ENCODE measurements around the gene PLCL2.

DNA sequence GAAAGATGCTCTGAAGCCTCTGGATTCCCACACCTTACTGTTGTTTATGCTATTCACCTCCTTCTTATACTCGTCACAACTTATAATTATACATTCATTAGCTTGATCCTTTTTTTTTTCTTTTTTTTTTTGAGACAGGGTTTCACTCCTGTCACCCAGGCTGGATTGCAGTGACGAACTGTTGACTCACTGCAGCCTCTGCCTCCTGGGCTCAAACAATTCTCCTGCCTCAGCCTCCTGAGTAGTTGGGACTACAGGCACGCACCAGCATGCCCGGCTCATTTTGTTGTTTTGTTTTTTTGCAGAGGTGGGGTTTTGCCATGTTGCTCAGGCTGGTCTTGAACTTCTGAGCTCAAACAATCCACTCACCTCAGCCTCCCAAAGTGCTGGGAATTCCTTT is 143.6 kb downstream of the PLCL2 start:
- TF ChIP-seq EZH2 (IDR thresholded peaks at IDR 0.05; ENCODE audit: borderline replicate concordance, low read depth, low read length, poor library complexity, severe bottlenecking): no peak
- TF ChIP-seq, protein P1, sequence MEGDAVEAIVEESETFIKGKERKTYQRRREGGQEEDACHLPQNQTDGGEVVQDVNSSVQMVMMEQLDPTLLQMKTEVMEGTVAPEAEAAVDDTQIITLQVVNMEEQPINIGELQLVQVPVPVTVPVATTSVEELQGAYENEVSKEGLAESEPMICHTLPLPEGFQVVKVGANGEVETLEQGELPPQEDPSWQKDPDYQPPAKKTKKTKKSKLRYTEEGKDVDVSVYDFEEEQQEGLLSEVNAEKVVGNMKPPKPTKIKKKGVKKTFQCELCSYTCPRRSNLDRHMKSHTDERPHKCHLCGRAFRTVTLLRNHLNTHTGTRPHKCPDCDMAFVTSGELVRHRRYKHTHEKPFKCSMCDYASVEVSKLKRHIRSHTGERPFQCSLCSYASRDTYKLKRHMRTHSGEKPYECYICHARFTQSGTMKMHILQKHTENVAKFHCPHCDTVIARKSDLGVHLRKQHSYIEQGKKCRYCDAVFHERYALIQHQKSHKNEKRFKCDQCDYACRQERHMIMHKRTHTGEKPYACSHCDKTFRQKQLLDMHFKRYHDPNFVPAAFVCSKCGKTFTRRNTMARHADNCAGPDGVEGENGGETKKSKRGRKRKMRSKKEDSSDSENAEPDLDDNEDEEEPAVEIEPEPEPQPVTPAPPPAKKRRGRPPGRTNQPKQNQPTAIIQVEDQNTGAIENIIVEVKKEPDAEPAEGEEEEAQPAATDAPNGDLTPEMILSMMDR (conservative IDR thresholded peaks at IDR 0.05; ENCODE audit: low read depth, low read length): no peak
